ENCODE data around the gene LRRC63.
"Not testable (repeated sequence)": the region's sequence is repeated elsewhere in the genome, so short reads cannot be mapped to it uniquely, and the experiment has no call there.

LRRC63 gene

GRCh38 chr13:46197299-46198048 lies 14.3 kb upstream of the LRRC63 start:
- Histone ChIP-seq H3K4me1 (ENCODE audit: control insufficient read depth, insufficient read depth, low read length, poor library complexity, severe bottlenecking) (peaks cover 13% of the 10 kb centered on the region), H3K4me3 (ENCODE audit: insufficient read depth, low read depth, low read length, poor library complexity, severe bottlenecking) (no peak overlapping the region), H3K27ac (ENCODE audit: insufficient read depth, low read length, poor library complexity, severe bottlenecking) (no peak overlapping the region), H3K36me3 (ENCODE audit: control insufficient read depth, insufficient read depth, low read length) (no peaks in the 10 kb centered on the region), H3K27me3 (replicated peaks; ENCODE audit: control insufficient read depth, insufficient read depth, low read length, poor library complexity, severe bottlenecking) (no peaks in the 10 kb centered on the region), H3K9me3 (ENCODE audit: control insufficient read depth, low read length) (no peaks in the 10 kb centered on the region)
- DNase-seq: no peak

GRCh38 chr13:46198696-46199193 lies 13.0 kb upstream of the LRRC63 start:
- no peaks in the 10 kb centered on the region for H3K27me3 ChIP-seq (replicated peaks; ENCODE audit: control insufficient read depth, insufficient read depth, low read length, poor library complexity, severe bottlenecking)
- no peak overlapping the region for H3K27ac ChIP-seq (ENCODE audit: insufficient read depth, low read length, poor library complexity, severe bottlenecking)
- H3K9me3 ChIP-seq (ENCODE audit: control insufficient read depth, low read length): no peaks in the 10 kb centered on the region
- H3K4me3 ChIP-seq (ENCODE audit: insufficient read depth, low read depth, low read length, poor library complexity, severe bottlenecking): no peak overlapping the region
- H3K36me3 ChIP-seq (ENCODE audit: control insufficient read depth, insufficient read depth, low read length): no peaks in the 10 kb centered on the region
- DNase-seq: no peak
- peaks cover 15% of the 10 kb centered on the region for H3K4me1 ChIP-seq (ENCODE audit: control insufficient read depth, insufficient read depth, low read length, poor library complexity, severe bottlenecking)

GRCh38 chr13:46202188-46202795 lies 9.4 kb upstream of the LRRC63 start:
- H3K4me1 ChIP-seq (ENCODE audit: control insufficient read depth, insufficient read depth, low read length, poor library complexity, severe bottlenecking): peaks cover 15% of the 10 kb centered on the region
- no peak overlapping the region for H3K4me3 ChIP-seq (ENCODE audit: insufficient read depth, low read depth, low read length, poor library complexity, severe bottlenecking)
- DNase-seq: no peak
- no peaks in the 10 kb centered on the region for H3K27me3 ChIP-seq (replicated peaks; ENCODE audit: control insufficient read depth, insufficient read depth, low read length, poor library complexity, severe bottlenecking)
- no peaks in the 10 kb centered on the region for H3K9me3 ChIP-seq (ENCODE audit: control insufficient read depth, low read length)
- no peak overlapping the region for H3K27ac ChIP-seq (ENCODE audit: insufficient read depth, low read length, poor library complexity, severe bottlenecking)
- no peaks in the 10 kb centered on the region for H3K36me3 ChIP-seq (ENCODE audit: control insufficient read depth, insufficient read depth, low read length)

GRCh38 chr13:46202966-46203365 lies 8.8 kb upstream of the LRRC63 start:
- Histone ChIP-seq H3K27me3 (replicated peaks; ENCODE audit: control insufficient read depth, insufficient read depth, low read length, poor library complexity, severe bottlenecking) (no peaks in the 10 kb centered on the region), H3K4me3 (ENCODE audit: insufficient read depth, low read depth, low read length, poor library complexity, severe bottlenecking) (no peak overlapping the region), H3K36me3 (ENCODE audit: control insufficient read depth, insufficient read depth, low read length) (no peaks in the 10 kb centered on the region), H3K27ac (ENCODE audit: insufficient read depth, low read length, poor library complexity, severe bottlenecking) (no peak overlapping the region), H3K9me3 (ENCODE audit: control insufficient read depth, low read length) (no peaks in the 10 kb centered on the region), H3K4me1 (ENCODE audit: control insufficient read depth, insufficient read depth, low read length, poor library complexity, severe bottlenecking) (peaks cover 15% of the 10 kb centered on the region)
- DNase-seq: no peak

GRCh38 chr13:46206143-46206542 lies 5.6 kb upstream of the LRRC63 start:
- no peak for DNase-seq
- Histone ChIP-seq H3K4me3 (ENCODE audit: insufficient read depth, low read depth, low read length, poor library complexity, severe bottlenecking) (no peak overlapping the region), H3K27ac (ENCODE audit: insufficient read depth, low read length, poor library complexity, severe bottlenecking) (no peak overlapping the region), H3K9me3 (ENCODE audit: control insufficient read depth, low read length) (no peaks in the 10 kb centered on the region), H3K27me3 (replicated peaks; ENCODE audit: control insufficient read depth, insufficient read depth, low read length, poor library complexity, severe bottlenecking) (no peaks in the 10 kb centered on the region), H3K4me1 (ENCODE audit: control insufficient read depth, insufficient read depth, low read length, poor library complexity, severe bottlenecking) (peaks cover 11% of the 10 kb centered on the region), H3K36me3 (ENCODE audit: control insufficient read depth, insufficient read depth, low read length) (no peaks in the 10 kb centered on the region)

GRCh38 chr13:46207828-46208227 lies 3.9 kb upstream of the LRRC63 start:
- Histone ChIP-seq H3K9me3 (ENCODE audit: control insufficient read depth, low read length) (no peaks in the 10 kb centered on the region), H3K4me1 (ENCODE audit: control insufficient read depth, insufficient read depth, low read length, poor library complexity, severe bottlenecking) (no peaks in the 10 kb centered on the region), H3K27me3 (replicated peaks; ENCODE audit: control insufficient read depth, insufficient read depth, low read length, poor library complexity, severe bottlenecking) (no peaks in the 10 kb centered on the region), H3K4me3 (ENCODE audit: insufficient read depth, low read depth, low read length, poor library complexity, severe bottlenecking) (no peak overlapping the region), H3K27ac (ENCODE audit: insufficient read depth, low read length, poor library complexity, severe bottlenecking) (no peak overlapping the region), H3K36me3 (ENCODE audit: control insufficient read depth, insufficient read depth, low read length) (no peaks in the 10 kb centered on the region)
- no peak for DNase-seq

GRCh38 chr13:46210362-46211083 lies 1.2 kb upstream of the LRRC63 start:
- H3K27ac ChIP-seq (ENCODE audit: insufficient read depth, low read length, poor library complexity, severe bottlenecking): peak overlapping the region; percentile 82
- DNase-seq: no peak
- H3K36me3 ChIP-seq (ENCODE audit: control insufficient read depth, insufficient read depth, low read length): no peaks in the 10 kb centered on the region
- H3K27me3 ChIP-seq (replicated peaks; ENCODE audit: control insufficient read depth, insufficient read depth, low read length, poor library complexity, severe bottlenecking): no peaks in the 10 kb centered on the region
- peak overlapping the region; percentile 60 for H3K4me3 ChIP-seq (ENCODE audit: insufficient read depth, low read depth, low read length, poor library complexity, severe bottlenecking)
- no peaks in the 10 kb centered on the region for H3K4me1 ChIP-seq (ENCODE audit: control insufficient read depth, insufficient read depth, low read length, poor library complexity, severe bottlenecking)
- no peaks in the 10 kb centered on the region for H3K9me3 ChIP-seq (ENCODE audit: control insufficient read depth, low read length)

- peak overlapping the region; percentile 82 for H3K27ac ChIP-seq (ENCODE audit: insufficient read depth, low read length, poor library complexity, severe bottlenecking)
Measured at GRCh38 chr13:46211116-46211482, 629 bp upstream of the LRRC63 start.

GRCh38 chr13:46213242-46213641 lies 1.5 kb downstream of the LRRC63 start:
- H3K4me1 ChIP-seq (ENCODE audit: control insufficient read depth, insufficient read depth, low read length, poor library complexity, severe bottlenecking): no peaks in the 10 kb centered on the region
- DNase-seq: no peak
- H3K4me3 ChIP-seq (ENCODE audit: insufficient read depth, low read depth, low read length, poor library complexity, severe bottlenecking): no peak overlapping the region
- H3K9me3 ChIP-seq (ENCODE audit: control insufficient read depth, low read length): no peaks in the 10 kb centered on the region
- H3K27ac ChIP-seq (ENCODE audit: insufficient read depth, low read length, poor library complexity, severe bottlenecking): no peak overlapping the region
- no peaks in the 10 kb centered on the region for H3K36me3 ChIP-seq (ENCODE audit: control insufficient read depth, insufficient read depth, low read length)
- no peaks in the 10 kb centered on the region for H3K27me3 ChIP-seq (replicated peaks; ENCODE audit: control insufficient read depth, insufficient read depth, low read length, poor library complexity, severe bottlenecking)

More at GRCh38 chr13:46211116-46211482, 629 bp upstream of the LRRC63 start:
- peak in 1 of 3 donors; percentile 22 for DNase-seq
- H3K27me3 ChIP-seq (replicated peaks; ENCODE audit: control insufficient read depth, insufficient read depth, low read length, poor library complexity, severe bottlenecking): no peaks in the 10 kb centered on the region
- H3K9me3 ChIP-seq (ENCODE audit: control insufficient read depth, low read length): no peaks in the 10 kb centered on the region
- H3K4me3 ChIP-seq (ENCODE audit: insufficient read depth, low read depth, low read length, poor library complexity, severe bottlenecking): peak overlapping the region; percentile 60
- no peaks in the 10 kb centered on the region for H3K36me3 ChIP-seq (ENCODE audit: control insufficient read depth, insufficient read depth, low read length)
- no peaks in the 10 kb centered on the region for H3K4me1 ChIP-seq (ENCODE audit: control insufficient read depth, insufficient read depth, low read length, poor library complexity, severe bottlenecking)

GRCh38 chr13:46214741-46215140 lies 3.0 kb downstream of the LRRC63 start:
- not testable (repeated sequence) for H3K4me3 ChIP-seq (ENCODE audit: insufficient read depth, low read depth, low read length, poor library complexity, severe bottlenecking); DNase-seq; H3K27me3 ChIP-seq (replicated peaks; ENCODE audit: control insufficient read depth, insufficient read depth, low read length, poor library complexity, severe bottlenecking); H3K27ac ChIP-seq (ENCODE audit: insufficient read depth, low read length, poor library complexity, severe bottlenecking); H3K36me3 ChIP-seq (ENCODE audit: control insufficient read depth, insufficient read depth, low read length); H3K9me3 ChIP-seq (ENCODE audit: control insufficient read depth, low read length); H3K4me1 ChIP-seq (ENCODE audit: control insufficient read depth, insufficient read depth, low read length, poor library complexity, severe bottlenecking)

All from effector memory CD4-positive, alpha-beta T cell (primary cell).